HG02938 (cell line): ENCODE data around the gene SETD3.
A peak's percentile ranks its signal among the peaks of the same experiment; 100 is the strongest.

Experiments used
- ATAC-seq: cut with Tn5 transposase; IDR thresholded peaks from one replicate; pipeline ENCODE4 v1.9.1; 2021; ENCODE audit warnings: mild to moderate bottlenecking, moderate library complexity; ENCODE audit not compliant: unreplicated experiment

Gene SETD3

GRCh38 chr14:99401211-99401610 is 79.4 kb downstream of the SETD3 start:
- ATAC-seq = no peak

- no peak for ATAC-seq
Measured at GRCh38 chr14:99397698-99398097, 83.0 kb downstream of the SETD3 start.

- no peak for ATAC-seq
Measured at GRCh38 chr14:99395909-99396530, 84.6 kb downstream of the SETD3 start.

GRCh38 chr14:99394602-99395156 is 86.0 kb downstream of the SETD3 start:
- ATAC-seq = no peak

GRCh38 chr14:99393059-99393655 is 87.5 kb downstream of the SETD3 start:
- ATAC-seq = peak; percentile 59

- ATAC-seq = no peak
Measured at GRCh38 chr14:99391671-99392070, 89.0 kb downstream of the SETD3 start.

GRCh38 chr14:99389174-99389826 is 91.4 kb downstream of the SETD3 start:
- ATAC-seq = no peak

GRCh38 chr14:99388286-99388685 is 92.4 kb downstream of the SETD3 start:
- no peak for ATAC-seq

- ATAC-seq = no peak
Measured at GRCh38 chr14:99387880-99388279, 92.8 kb downstream of the SETD3 start.

- ATAC-seq = no peak
Measured at GRCh38 chr14:99384450-99385417, 95.9 kb downstream of the SETD3 start.

GRCh38 chr14:99383472-99384449 is 96.9 kb downstream of the SETD3 start:
- ATAC-seq = no peak

GRCh38 chr14:99382781-99383471 is 97.7 kb downstream of the SETD3 start:
- no peak for ATAC-seq

GRCh38 chr14:99382071-99382470 is 98.6 kb downstream of the SETD3 start:
- ATAC-seq = no peak

GRCh38 chr14:99381688-99382060 is 99.0 kb downstream of the SETD3 start:
- ATAC-seq = no peak

GRCh38 chr14:99380991-99381687 is 99.5 kb downstream of the SETD3 start:
- no peak for ATAC-seq

GRCh38 chr14:99380402-99380801 is 100.3 kb downstream of the SETD3 start:
- no peak for ATAC-seq

GRCh38 chr14:99378782-99379214 is 101.9 kb downstream of the SETD3 start:
- ATAC-seq = no peak

GRCh38 chr14:99377951-99378350 is 102.7 kb downstream of the SETD3 start:
- ATAC-seq = no peak

- no peak for ATAC-seq
Measured at GRCh38 chr14:99374964-99375363, 105.7 kb downstream of the SETD3 start.
